ENCODE results near the gene ZNG1F.
"Not testable (repeated sequence)": the region's sequence is repeated elsewhere in the genome, so short reads cannot be mapped to it uniquely, and the experiment has no call there.

- TF ChIP-seq CTCF (conservative IDR thresholded peaks at IDR 0.05; ENCODE audit: low read length); EZH2phosphoT487 (IDR thresholded peaks at IDR 0.05; ENCODE audit: borderline replicate concordance, low read depth, low read length): not testable (repeated sequence)
These were observed 43.2 kb upstream of the ZNG1F start for GRCh38 chr9:41232326-41232725.

All from OCI-LY7 (cell line).